HT1080 (cell line): ENCODE data around the gene TIAM1. TPM values are rescaled to one million over a fixed set of nuclear protein-coding genes. Genes with fewer than 3 reads are reported as not detected.

Source experiments
- DNase-seq: peaks from one replicate; pipeline ENCODE4 v3.0.0-alpha.2; 2015; ENCODE audit warnings: low read depth
- total RNA-seq: library from RNA; depleted of rRNA; stranded (reverse); fragments of >200 nt; shearing (Covaris generic); gene quantifications from 2 replicates; pipeline ENCODE4 v1.2.3, GENCODE V29; 2014

TIAM1 gene
- total RNA-seq, 1 experiment from 2014 or later = 3.5 TPM

GRCh38 chr21:31088474-31088751 lies 255.6 kb downstream of the TIAM1 start:
- DNase-seq = no peak

GRCh38 chr21:31087639-31088473 lies 256.2 kb downstream of the TIAM1 start:
- DNase-seq = no peak

- no peak for DNase-seq
Observed at GRCh38 chr21:31084689-31085088, 259.4 kb downstream of the TIAM1 start.

GRCh38 chr21:31078796-31079195 lies 265.3 kb downstream of the TIAM1 start:
- DNase-seq = no peak

- DNase-seq = no peak
Observed at GRCh38 chr21:31078216-31078615, 265.8 kb downstream of the TIAM1 start.

- no peak for DNase-seq
Observed at GRCh38 chr21:31075848-31076247, 268.2 kb downstream of the TIAM1 start.

- no peak for DNase-seq
Observed at GRCh38 chr21:31072533-31072932, 271.5 kb downstream of the TIAM1 start.
